ENCODE measurements around the gene ETV6.

DNA sequence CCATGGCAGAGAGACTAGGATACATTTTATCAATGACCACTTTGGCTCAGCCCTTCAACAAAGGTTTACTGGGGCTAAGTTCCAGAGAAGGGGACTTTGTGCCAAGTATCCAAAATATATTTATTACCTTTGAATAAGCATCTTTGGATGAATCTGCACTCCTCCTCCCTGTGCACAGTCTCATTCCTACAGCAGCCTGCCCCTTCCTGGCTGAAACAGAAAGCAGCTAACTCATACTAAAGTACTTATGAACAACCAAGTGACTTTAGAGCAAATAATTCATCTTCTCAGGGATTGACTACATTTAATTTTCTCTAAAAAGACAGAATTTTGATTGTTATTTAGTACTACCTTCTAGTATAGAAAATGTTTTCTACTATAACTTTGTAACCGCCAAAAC, 47.8 kb upstream of the ETV6 start:
- TF ChIP-seq POLR2AphosphoS5 (IDR thresholded peaks at IDR 0.05; ENCODE audit: low read depth, low read length) (no peak), SIN3A (IDR thresholded peaks at IDR 0.05; ENCODE audit: borderline replicate concordance, insufficient read depth, low read depth, low read length) (no peak)
- TF ChIP-seq, protein P1, sequence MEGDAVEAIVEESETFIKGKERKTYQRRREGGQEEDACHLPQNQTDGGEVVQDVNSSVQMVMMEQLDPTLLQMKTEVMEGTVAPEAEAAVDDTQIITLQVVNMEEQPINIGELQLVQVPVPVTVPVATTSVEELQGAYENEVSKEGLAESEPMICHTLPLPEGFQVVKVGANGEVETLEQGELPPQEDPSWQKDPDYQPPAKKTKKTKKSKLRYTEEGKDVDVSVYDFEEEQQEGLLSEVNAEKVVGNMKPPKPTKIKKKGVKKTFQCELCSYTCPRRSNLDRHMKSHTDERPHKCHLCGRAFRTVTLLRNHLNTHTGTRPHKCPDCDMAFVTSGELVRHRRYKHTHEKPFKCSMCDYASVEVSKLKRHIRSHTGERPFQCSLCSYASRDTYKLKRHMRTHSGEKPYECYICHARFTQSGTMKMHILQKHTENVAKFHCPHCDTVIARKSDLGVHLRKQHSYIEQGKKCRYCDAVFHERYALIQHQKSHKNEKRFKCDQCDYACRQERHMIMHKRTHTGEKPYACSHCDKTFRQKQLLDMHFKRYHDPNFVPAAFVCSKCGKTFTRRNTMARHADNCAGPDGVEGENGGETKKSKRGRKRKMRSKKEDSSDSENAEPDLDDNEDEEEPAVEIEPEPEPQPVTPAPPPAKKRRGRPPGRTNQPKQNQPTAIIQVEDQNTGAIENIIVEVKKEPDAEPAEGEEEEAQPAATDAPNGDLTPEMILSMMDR (IDR thresholded peaks at IDR 0.05) = no peak
- TF ChIP-seq, protein P2, sequence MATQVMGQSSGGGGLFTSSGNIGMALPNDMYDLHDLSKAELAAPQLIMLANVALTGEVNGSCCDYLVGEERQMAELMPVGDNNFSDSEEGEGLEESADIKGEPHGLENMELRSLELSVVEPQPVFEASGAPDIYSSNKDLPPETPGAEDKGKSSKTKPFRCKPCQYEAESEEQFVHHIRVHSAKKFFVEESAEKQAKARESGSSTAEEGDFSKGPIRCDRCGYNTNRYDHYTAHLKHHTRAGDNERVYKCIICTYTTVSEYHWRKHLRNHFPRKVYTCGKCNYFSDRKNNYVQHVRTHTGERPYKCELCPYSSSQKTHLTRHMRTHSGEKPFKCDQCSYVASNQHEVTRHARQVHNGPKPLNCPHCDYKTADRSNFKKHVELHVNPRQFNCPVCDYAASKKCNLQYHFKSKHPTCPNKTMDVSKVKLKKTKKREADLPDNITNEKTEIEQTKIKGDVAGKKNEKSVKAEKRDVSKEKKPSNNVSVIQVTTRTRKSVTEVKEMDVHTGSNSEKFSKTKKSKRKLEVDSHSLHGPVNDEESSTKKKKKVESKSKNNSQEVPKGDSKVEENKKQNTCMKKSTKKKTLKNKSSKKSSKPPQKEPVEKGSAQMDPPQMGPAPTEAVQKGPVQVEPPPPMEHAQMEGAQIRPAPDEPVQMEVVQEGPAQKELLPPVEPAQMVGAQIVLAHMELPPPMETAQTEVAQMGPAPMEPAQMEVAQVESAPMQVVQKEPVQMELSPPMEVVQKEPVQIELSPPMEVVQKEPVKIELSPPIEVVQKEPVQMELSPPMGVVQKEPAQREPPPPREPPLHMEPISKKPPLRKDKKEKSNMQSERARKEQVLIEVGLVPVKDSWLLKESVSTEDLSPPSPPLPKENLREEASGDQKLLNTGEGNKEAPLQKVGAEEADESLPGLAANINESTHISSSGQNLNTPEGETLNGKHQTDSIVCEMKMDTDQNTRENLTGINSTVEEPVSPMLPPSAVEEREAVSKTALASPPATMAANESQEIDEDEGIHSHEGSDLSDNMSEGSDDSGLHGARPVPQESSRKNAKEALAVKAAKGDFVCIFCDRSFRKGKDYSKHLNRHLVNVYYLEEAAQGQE (IDR thresholded peaks at IDR 0.05; ENCODE audit: insufficient read depth in 1 of 2, low read depth in 2 of 2, low read length in 1 of 2) = no peak

All from Panc1 (cell line).